Kidney tubule cell (primary cell): ENCODE results near the gene ZRANB3.
A peak's percentile ranks its signal among the peaks of the same experiment; 100 is the strongest.
"Not testable (repeated sequence)": the region's sequence is repeated elsewhere in the genome, so short reads cannot be mapped to it uniquely, and the experiment has no call there.

Source experiments
- DNase-seq: peaks from one replicate; pipeline ENCODE4 v3.0.0-alpha.2; 2018; ENCODE audit warnings: low spot score

ZRANB3 gene

GRCh38 chr2:135530313-135531230 is at the start of gene ZRANB3:
Gene ZRANB3 (minus strand): TSS chr2:135531218.
- DNase-seq = peak; percentile 98

- DNase-seq = no peak
These were observed 42.6 kb upstream of the ZRANB3 start for GRCh38 chr2:135573620-135574019.

- DNase-seq = no peak
These were observed 39.9 kb upstream of the ZRANB3 start for GRCh38 chr2:135570884-135571283.

GRCh38 chr2:135563793-135564192 is 32.8 kb upstream of the ZRANB3 start:
- DNase-seq = peak; percentile 50

- DNase-seq = no peak
These were observed 30.9 kb upstream of the ZRANB3 start for GRCh38 chr2:135561925-135562324.

GRCh38 chr2:135557530-135557929 is 26.5 kb upstream of the ZRANB3 start:
- no peak for DNase-seq

- DNase-seq = no peak
These were observed 24.3 kb upstream of the ZRANB3 start for GRCh38 chr2:135555311-135555710.

- DNase-seq = no peak
These were observed 21.9 kb upstream of the ZRANB3 start for GRCh38 chr2:135552887-135553286.

- DNase-seq = no peak
These were observed 20.3 kb upstream of the ZRANB3 start for GRCh38 chr2:135551356-135551755.

GRCh38 chr2:135547311-135547710 is 16.3 kb upstream of the ZRANB3 start:
- DNase-seq = no peak

- DNase-seq = no peak
These were observed 15.4 kb upstream of the ZRANB3 start for GRCh38 chr2:135546436-135546835.

GRCh38 chr2:135533545-135533944 is 2.5 kb upstream of the ZRANB3 start:
- DNase-seq = not testable (repeated sequence)

GRCh38 chr2:135532581-135532980 is 1.6 kb upstream of the ZRANB3 start:
- DNase-seq = no peak

- DNase-seq = peak; percentile 100
These were observed 496 bp upstream of the ZRANB3 start, which contains the start of gene R3HDM1 for GRCh38 chr2:135531231-135532197. Gene R3HDM1 (plus strand): TSS chr2:135531484. CDS start chr2:135604846, 73,362 bp downstream.

- DNase-seq = no peak
These were observed 3.0 kb downstream of the ZRANB3 start for GRCh38 chr2:135528006-135528405.

- no peak for DNase-seq
These were observed 5.2 kb downstream of the ZRANB3 start for GRCh38 chr2:135525786-135526185.

GRCh38 chr2:135512099-135512498 is 18.9 kb downstream of the ZRANB3 start:
- DNase-seq = no peak

- DNase-seq = no peak
These were observed 20.4 kb downstream of the ZRANB3 start for GRCh38 chr2:135510577-135510976.

- DNase-seq = no peak
These were observed 26.2 kb downstream of the ZRANB3 start for GRCh38 chr2:135504811-135505210.

GRCh38 chr2:135498588-135498987 is 32.4 kb downstream of the ZRANB3 start:
- not testable (repeated sequence) for DNase-seq

GRCh38 chr2:135494917-135495316 is 36.1 kb downstream of the ZRANB3 start:
- DNase-seq = no peak

GRCh38 chr2:135494503-135494902 is 36.5 kb downstream of the ZRANB3 start:
- no peak for DNase-seq
